Measurements from ENCODE around the gene AKAP5. TPM values are rescaled to one million over a fixed set of nuclear protein-coding genes. Genes with fewer than 3 reads are reported as not detected.
"Not testable (repeated sequence)": the region's sequence is repeated elsewhere in the genome, so short reads cannot be mapped to it uniquely, and the experiment has no call there.

Gene AKAP5
- total RNA-seq, 2 experiments from 2014 or later: 8.8 to 23.2 TPM

GRCh38 chr14:64508215-64508776 is 43.0 kb downstream of the AKAP5 start:
- CTCF ChIA-PET: interaction anchor here (0.8 to 5.5 kb wide), 7 partner anchors 14 to 120 kb away, joined by 4 to 70 read pairs (median 5); partner anchors contain the start of gene MTHFD1
- Mint-ChIP-seq H3K36me3 (peaks cover 40% of the 10 kb centered on the region), H3K27me3 (no peaks in the 10 kb centered on the region), H3K4me1 (peaks cover 55% of the 10 kb centered on the region), H3K4me3 (peak overlapping the region; percentile 91), H3K9me3 (ENCODE audit: low read depth) (no peaks in the 10 kb centered on the region), H3K27ac (peak overlapping the region; percentile 98)
- ATAC-seq: no peak
- DNase-seq: no peak

GRCh38 chr14:64509036-64509435 is 43.7 kb downstream of the AKAP5 start:
- CTCF ChIA-PET: interaction anchor here (0.7 to 5.5 kb wide), 10 partner anchors 9 to 924 kb away, joined by 3 to 70 read pairs (median 5); no protein-coding TSS in a partner anchor
- no peak for DNase-seq
- no peaks in the 10 kb centered on the region for H3K9me3 Mint-ChIP-seq (ENCODE audit: low read depth)
- ATAC-seq: no peak
- peak overlapping the region; percentile 91 for H3K4me3 Mint-ChIP-seq
- peak overlapping the region; percentile 98 for H3K27ac Mint-ChIP-seq
- no peaks in the 10 kb centered on the region for H3K27me3 Mint-ChIP-seq
- peaks cover 58% of the 10 kb centered on the region for H3K4me1 Mint-ChIP-seq
- peaks cover 44% of the 10 kb centered on the region for H3K36me3 Mint-ChIP-seq

- H3K9me3 Mint-ChIP-seq (ENCODE audit: low read depth): no peaks in the 10 kb centered on the region
- DNase-seq (peak; percentile 79), ATAC-seq (peak; percentile 35)
- H3K4me1 Mint-ChIP-seq: peaks cover 66% of the 10 kb centered on the region
- CTCF ChIA-PET: interaction anchor here (0.5 to 5.5 kb wide), 27 partner anchors 9 to 210 kb away, joined by 3 to 70 read pairs (median 4); partner anchors contain the start of gene AKAP5
- H3K36me3 Mint-ChIP-seq: peaks cover 33% of the 10 kb centered on the region
- H3K27me3 Mint-ChIP-seq: no peaks in the 10 kb centered on the region
- H3K27ac Mint-ChIP-seq: peak overlapping the region; percentile 98
- peak overlapping the region; percentile 91 for H3K4me3 Mint-ChIP-seq
These were observed 45.7 kb downstream of the AKAP5 start for GRCh38 chr14:64510825-64511671.

GRCh38 chr14:64513271-64513670 is 48.0 kb downstream of the AKAP5 start:
- Mint-ChIP-seq H3K27ac (no peak overlapping the region), H3K9me3 (ENCODE audit: low read depth) (no peaks in the 10 kb centered on the region), H3K36me3 (peaks cover 27% of the 10 kb centered on the region), H3K4me1 (peaks cover 66% of the 10 kb centered on the region), H3K4me3 (no peak overlapping the region), H3K27me3 (no peaks in the 10 kb centered on the region)
- CTCF ChIA-PET: interaction anchor here (5.5 kb wide), 1 partner anchor 19 kb away, joined by 70 read pairs; no protein-coding TSS in a partner anchor
- DNase-seq: no peak
- no peak for ATAC-seq

- no peak for DNase-seq
- peaks cover 20% of the 10 kb centered on the region for H3K36me3 Mint-ChIP-seq
- CTCF ChIA-PET: interaction anchor here (0.9 to 2.9 kb wide), 8 partner anchors 14 to 377 kb away, joined by 3 to 17 read pairs (median 3); no protein-coding TSS in a partner anchor
- H3K4me1 Mint-ChIP-seq: peaks cover 57% of the 10 kb centered on the region
- H3K4me3 Mint-ChIP-seq: no peak overlapping the region
- H3K27me3 Mint-ChIP-seq: no peaks in the 10 kb centered on the region
- no peaks in the 10 kb centered on the region for H3K9me3 Mint-ChIP-seq (ENCODE audit: low read depth)
- H3K27ac Mint-ChIP-seq: no peak overlapping the region
- no peak for ATAC-seq
These were observed 49.8 kb downstream of the AKAP5 start for GRCh38 chr14:64515053-64515452.

GRCh38 chr14:64516969-64517368 is 51.7 kb downstream of the AKAP5 start:
- Mint-ChIP-seq H3K4me3 (no peak overlapping the region), H3K4me1 (peaks cover 45% of the 10 kb centered on the region), H3K27ac (no peak overlapping the region), H3K27me3 (no peaks in the 10 kb centered on the region), H3K9me3 (ENCODE audit: low read depth) (no peaks in the 10 kb centered on the region), H3K36me3 (peaks cover 13% of the 10 kb centered on the region)
- CTCF ChIA-PET: interaction anchor here (2.9 kb wide), 1 partner anchor 88 kb away, joined by 17 read pairs; no protein-coding TSS in a partner anchor
- peak; percentile 27 for ATAC-seq
- no peak for DNase-seq

- DNase-seq; H3K4me3 Mint-ChIP-seq; H3K27me3 Mint-ChIP-seq; H3K9me3 Mint-ChIP-seq (ENCODE audit: low read depth); ATAC-seq; H3K27ac Mint-ChIP-seq: not testable (repeated sequence)
- Mint-ChIP-seq H3K4me1 (peaks cover 40% of the 10 kb centered on the region), H3K36me3 (peaks cover 13% of the 10 kb centered on the region)
- CTCF ChIA-PET: interaction anchor here (1.3 to 1.9 kb wide), 3 partner anchors 23 to 118 kb away, joined by 3 to 7 read pairs (median 3); partner anchors contain the start of gene HSPA2
These were observed 52.4 kb downstream of the AKAP5 start for GRCh38 chr14:64517667-64518066.

- Mint-ChIP-seq H3K4me3 (no peak overlapping the region), H3K36me3 (peaks cover 12% of the 10 kb centered on the region), H3K27ac (no peak overlapping the region), H3K4me1 (peaks cover 40% of the 10 kb centered on the region), H3K9me3 (ENCODE audit: low read depth) (no peaks in the 10 kb centered on the region), H3K27me3 (no peaks in the 10 kb centered on the region)
- CTCF ChIA-PET: interaction anchor here (0.7 to 1.9 kb wide), 4 partner anchors 9 to 118 kb away, joined by 3 to 7 read pairs (median 4); partner anchors contain the start of gene HSPA2
- no peak for DNase-seq
- no peak for ATAC-seq
These were observed 52.9 kb downstream of the AKAP5 start for GRCh38 chr14:64518229-64518628.

GRCh38 chr14:64520699-64521098 is 55.4 kb downstream of the AKAP5 start:
- ATAC-seq (no peak), DNase-seq (no peak)
- H3K9me3 Mint-ChIP-seq (ENCODE audit: low read depth): no peaks in the 10 kb centered on the region
- no peak overlapping the region for H3K27ac Mint-ChIP-seq
- no peak overlapping the region for H3K4me3 Mint-ChIP-seq
- CTCF ChIA-PET: interaction anchor here (1.4 to 4.9 kb wide), 2 partner anchors 11 to 176 kb away, joined by 3 to 36 read pairs; no protein-coding TSS in a partner anchor
- peaks cover 13% of the 10 kb centered on the region for H3K36me3 Mint-ChIP-seq
- no peaks in the 10 kb centered on the region for H3K27me3 Mint-ChIP-seq
- peaks cover 30% of the 10 kb centered on the region for H3K4me1 Mint-ChIP-seq

GRCh38 chr14:64522591-64523355 is 57.5 kb downstream of the AKAP5 start:
- CTCF ChIA-PET: interaction anchor here (0.9 to 4.9 kb wide), 6 partner anchors 13 to 113 kb away, joined by 3 to 36 read pairs (median 4); partner anchors contain the start of gene HSPA2
- DNase-seq (no peak), ATAC-seq (peak; percentile 49)

More at GRCh38 chr14:64522591-64523355, 57.5 kb downstream of the AKAP5 start:
- Mint-ChIP-seq H3K9me3 (ENCODE audit: low read depth) (no peaks in the 10 kb centered on the region), H3K36me3 (peaks cover 18% of the 10 kb centered on the region), H3K4me1 (peaks cover 16% of the 10 kb centered on the region), H3K4me3 (no peak overlapping the region), H3K27me3 (no peaks in the 10 kb centered on the region), H3K27ac (no peak overlapping the region)
